ENCODE measurements around the gene DISP3.

GRCh38 chr1:11502516-11502915 is 23.6 kb downstream of the DISP3 start:
- TF ChIP-seq RAD21 (IDR thresholded peaks at IDR 0.05; ENCODE audit: low read depth) (no peak), EZH2 (IDR thresholded peaks at IDR 0.05) (no peak), CTCF (IDR thresholded peaks at IDR 0.05 in 2 of 3, conservative IDR thresholded peaks at IDR 0.05 in 1 of 3; ENCODE audit: borderline replicate concordance in 1 of 3, insufficient read depth in 1 of 3, low read depth in 2 of 3, low read length in 2 of 3) (no peak), EGR1 (IDR thresholded peaks at IDR 0.05; ENCODE audit: low read depth) (no peak), POLR2A (IDR thresholded peaks at IDR 0.05; ENCODE audit: borderline replicate concordance, extremely low read depth, insufficient read depth, insufficient read length) (no peak), ZNF274 (IDR thresholded peaks at IDR 0.05; ENCODE audit: low read depth, low read length) (no peak), JUND (IDR thresholded peaks at IDR 0.05) (no peak), YY1 (IDR thresholded peaks at IDR 0.05; ENCODE audit: extremely low read depth, insufficient replicate concordance, low read depth, low read length) (no peak), ELF1 (IDR thresholded peaks at IDR 0.05; ENCODE audit: borderline replicate concordance, low read depth) (no peak), SIN3A (IDR thresholded peaks at IDR 0.05; ENCODE audit: low read depth) (no peak), FOSL1 (IDR thresholded peaks at IDR 0.05; ENCODE audit: low read depth) (no peak), POLR2AphosphoS5 (IDR thresholded peaks at IDR 0.05; ENCODE audit: low read depth, low read length) (no peak), CEBPB (IDR thresholded peaks at IDR 0.05; ENCODE audit: low read depth) (no peak)

All from HCT116 (cell line).